ENCODE measurements around the gene ATAD3B.

The ATAD3B gene

DNA sequence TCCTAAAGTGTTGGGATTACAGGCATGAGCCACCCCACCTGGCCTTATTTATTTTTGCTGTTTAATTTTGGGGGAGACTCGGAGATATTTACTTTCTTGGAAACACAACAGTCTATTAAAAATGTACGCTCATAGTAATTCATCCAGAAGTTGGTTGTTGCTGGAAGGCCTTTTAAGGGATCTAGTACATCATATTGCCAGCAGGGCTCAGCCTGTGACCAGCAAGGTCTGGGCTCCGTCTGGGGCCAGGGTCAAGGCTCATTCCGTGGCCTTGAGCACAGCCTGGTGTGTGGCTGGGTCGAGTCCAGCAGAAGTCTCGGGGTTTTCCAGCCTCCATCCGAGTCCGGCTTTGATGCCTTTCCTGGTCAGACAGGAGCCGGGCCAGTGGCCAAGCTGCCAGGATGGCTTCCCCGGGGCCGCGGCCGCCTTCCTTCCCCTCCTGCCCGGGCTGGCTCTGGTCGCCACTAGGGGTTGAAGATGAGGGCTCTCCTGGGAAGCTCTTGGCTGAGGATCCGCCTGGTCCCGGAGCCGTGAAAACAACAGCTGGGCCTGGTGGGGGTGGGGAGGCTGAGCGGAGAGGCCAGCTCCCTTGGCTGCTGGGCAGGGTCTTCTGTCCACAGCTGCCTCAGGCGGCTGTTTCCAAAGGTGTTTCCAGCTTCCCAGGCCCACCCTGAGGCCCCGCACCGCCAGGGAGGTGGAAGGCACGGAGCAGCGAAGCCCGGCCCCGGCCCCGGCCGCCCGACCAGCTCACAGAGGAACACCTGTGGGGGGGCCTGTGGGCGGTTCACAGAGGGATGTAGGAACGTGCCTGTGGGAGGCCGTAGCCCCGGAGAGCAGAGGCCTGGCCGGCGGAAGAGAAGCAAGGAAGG, 41.2 kb upstream of the ATAD3B start:
- TF ChIP-seq, protein P1, sequence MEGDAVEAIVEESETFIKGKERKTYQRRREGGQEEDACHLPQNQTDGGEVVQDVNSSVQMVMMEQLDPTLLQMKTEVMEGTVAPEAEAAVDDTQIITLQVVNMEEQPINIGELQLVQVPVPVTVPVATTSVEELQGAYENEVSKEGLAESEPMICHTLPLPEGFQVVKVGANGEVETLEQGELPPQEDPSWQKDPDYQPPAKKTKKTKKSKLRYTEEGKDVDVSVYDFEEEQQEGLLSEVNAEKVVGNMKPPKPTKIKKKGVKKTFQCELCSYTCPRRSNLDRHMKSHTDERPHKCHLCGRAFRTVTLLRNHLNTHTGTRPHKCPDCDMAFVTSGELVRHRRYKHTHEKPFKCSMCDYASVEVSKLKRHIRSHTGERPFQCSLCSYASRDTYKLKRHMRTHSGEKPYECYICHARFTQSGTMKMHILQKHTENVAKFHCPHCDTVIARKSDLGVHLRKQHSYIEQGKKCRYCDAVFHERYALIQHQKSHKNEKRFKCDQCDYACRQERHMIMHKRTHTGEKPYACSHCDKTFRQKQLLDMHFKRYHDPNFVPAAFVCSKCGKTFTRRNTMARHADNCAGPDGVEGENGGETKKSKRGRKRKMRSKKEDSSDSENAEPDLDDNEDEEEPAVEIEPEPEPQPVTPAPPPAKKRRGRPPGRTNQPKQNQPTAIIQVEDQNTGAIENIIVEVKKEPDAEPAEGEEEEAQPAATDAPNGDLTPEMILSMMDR (IDR thresholded peaks at IDR 0.05; ENCODE audit: low read length, missing control alignments): no peak
- no peak overlapping the region for H3K4me3 ChIP-seq (replicated peaks; ENCODE audit: low read depth, low read length)
- peak; percentile 83 for DNase-seq (ENCODE audit: low read depth)

DNA sequence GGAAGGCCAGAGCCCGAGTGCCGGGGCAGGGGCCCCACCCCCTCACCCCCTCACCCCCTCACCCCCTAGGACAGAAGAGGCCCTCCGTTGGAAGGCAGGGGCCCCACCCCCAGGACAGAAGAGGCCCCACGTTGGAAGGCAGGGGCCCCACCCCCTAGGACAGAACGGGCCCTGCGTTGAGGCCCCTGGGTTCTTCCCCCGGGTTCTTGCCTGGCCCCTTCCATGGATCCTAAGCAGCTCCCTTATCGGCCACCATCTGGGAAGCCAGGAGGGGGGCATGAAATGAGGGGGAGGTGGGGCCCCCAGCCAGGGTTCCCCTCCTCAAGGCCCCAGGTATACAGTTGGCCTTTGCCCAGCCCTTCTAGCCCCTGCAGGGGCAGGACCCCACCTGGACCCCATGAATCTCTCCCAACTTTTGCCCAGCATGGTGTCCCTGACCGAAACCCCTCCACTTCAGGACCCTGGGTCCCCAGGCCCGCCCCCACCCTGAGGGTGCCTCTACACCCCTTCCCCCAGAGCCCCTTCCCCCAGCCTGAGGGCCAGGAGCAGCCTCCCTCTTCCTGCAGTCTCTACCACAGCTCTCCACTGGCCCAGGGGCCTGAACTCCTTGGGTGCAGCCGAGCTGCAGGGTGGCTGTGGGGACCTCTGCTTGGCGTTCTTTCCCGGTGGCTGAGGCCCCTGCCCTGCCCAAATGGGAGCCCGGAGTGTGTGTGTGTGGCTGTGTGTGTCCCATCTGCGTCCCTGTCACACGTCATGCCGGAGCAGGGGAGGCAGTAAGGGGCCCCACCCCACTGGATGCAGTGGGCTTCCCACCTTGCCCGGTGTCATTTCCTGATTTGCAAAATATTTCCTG, 40.3 kb upstream of the ATAD3B start:
- TF ChIP-seq, protein P1 (IDR thresholded peaks at IDR 0.05; ENCODE audit: low read length, missing control alignments): no peak
- H3K4me3 ChIP-seq (replicated peaks; ENCODE audit: low read depth, low read length): no peak overlapping the region
- no peak for DNase-seq (ENCODE audit: low read depth)

- TF ChIP-seq, protein P1 (IDR thresholded peaks at IDR 0.05; ENCODE audit: low read length, missing control alignments): no peak
- H3K4me3 ChIP-seq (replicated peaks; ENCODE audit: low read depth, low read length): no peak overlapping the region
Measured at GRCh38 chr1:1431845-1432273, 39.7 kb upstream of the ATAD3B start.

DNA sequence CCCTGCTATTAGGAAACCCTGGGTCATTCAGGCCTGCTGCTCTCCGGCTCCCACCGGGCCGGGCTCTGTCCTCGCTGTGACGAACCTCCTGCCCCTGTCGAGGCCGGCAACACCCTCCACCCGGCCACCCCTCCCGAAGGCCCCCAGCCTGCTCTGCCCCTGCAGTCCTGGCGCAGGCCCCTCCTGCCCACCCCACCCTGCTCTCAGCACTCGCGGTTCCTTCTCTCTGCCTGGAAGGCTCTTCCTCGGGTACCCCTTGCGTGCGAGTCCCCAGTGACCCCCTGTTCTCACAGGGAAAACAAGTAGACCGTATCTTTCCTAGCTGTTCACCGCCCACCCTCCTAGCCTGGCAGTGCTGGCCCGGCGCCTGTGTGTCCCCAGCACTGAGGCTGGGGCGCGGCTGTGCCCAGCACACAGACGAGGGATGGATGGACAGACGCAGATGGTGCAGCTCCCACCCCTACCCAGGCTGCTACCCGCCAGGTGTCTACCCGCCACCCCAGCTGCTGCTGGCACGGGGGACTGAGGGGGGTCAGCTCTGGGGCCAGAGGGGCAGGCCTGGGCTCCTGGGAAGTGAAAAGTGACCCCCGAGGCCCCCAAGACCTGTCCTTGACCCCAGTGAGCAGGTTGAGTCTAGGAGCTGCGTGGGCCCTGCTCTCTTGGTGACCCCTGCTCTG, 39.2 kb upstream of the ATAD3B start:
- no peak for DNase-seq (ENCODE audit: low read depth)
- no peak overlapping the region for H3K4me3 ChIP-seq (replicated peaks; ENCODE audit: low read depth, low read length)

More at GRCh38 chr1:1431845-1432273, 39.7 kb upstream of the ATAD3B start:
- DNase-seq (ENCODE audit: low read depth): peak; percentile 43

DNA sequence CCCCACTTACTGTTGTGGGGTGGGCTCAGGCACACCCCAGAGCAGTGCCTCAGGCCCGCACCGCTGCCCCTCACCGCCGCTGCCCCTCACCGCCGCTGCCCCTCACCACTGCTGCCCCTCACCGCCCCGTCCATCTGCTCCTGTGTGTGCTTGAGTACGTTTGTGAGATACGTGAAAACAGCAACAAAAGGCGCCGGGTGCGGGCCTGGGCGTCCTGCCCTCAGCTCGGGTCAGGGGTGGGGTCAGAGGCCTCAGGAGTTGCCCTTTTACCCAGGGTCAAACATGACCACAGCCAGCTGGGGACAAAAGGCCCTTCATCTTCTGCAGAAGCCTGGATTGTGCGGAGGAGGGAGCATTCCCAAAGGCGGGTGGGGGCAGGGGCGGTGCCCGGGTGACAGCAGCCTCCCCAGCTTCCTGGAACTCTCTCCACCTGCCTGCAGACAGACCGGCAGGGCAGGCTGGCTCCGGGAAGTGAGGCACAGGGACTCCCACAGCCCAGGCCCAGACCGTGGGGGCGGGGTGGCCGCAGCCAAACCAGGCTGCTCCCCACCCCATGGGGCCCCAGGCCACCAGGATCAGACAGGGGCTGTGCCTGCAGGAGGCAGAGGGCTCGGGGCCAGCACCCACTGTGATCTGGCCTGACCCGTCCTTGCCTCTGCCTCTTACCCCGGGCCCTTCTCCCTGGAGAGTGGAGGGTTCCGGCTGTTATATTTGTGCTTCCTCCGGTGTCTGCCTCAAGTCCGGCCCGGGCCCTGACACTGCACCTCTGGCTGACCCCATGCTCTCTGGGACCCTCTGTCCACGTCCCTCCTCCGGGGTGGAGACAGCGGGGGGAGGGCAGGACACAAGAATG, 38.4 kb upstream of the ATAD3B start:
- DNase-seq (ENCODE audit: low read depth): no peak
- no peak overlapping the region for H3K4me3 ChIP-seq (replicated peaks; ENCODE audit: low read depth, low read length)
- TF ChIP-seq, protein P1 (IDR thresholded peaks at IDR 0.05; ENCODE audit: low read length, missing control alignments): no peak

More for the DNA sequence above, 39.2 kb upstream of the ATAD3B start:
- TF ChIP-seq, protein P1 (IDR thresholded peaks at IDR 0.05; ENCODE audit: low read length, missing control alignments): no peak

DNA sequence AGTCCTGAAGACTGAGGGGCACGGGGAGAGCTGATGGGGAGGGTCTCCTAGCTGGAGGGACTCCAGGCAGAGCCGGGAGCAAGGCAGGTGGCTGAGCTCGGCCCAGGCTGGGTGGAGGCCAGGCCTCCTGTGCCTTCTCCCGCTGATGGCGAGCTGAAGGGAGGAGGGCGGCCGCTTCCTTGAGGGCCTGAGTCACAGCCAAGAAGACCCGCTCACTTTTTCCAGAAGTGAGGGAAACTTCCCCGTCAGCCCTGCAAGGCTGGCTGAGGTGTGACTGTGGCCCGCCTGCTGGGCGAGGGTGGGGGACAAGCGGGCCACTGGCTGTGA, 37.8 kb upstream of the ATAD3B start:
- TF ChIP-seq, protein P1 (IDR thresholded peaks at IDR 0.05; ENCODE audit: low read length, missing control alignments): no peak
- no peak overlapping the region for H3K4me3 ChIP-seq (replicated peaks; ENCODE audit: low read depth, low read length)
- DNase-seq (ENCODE audit: low read depth): peak; percentile 55
